Uterus (tissue), 2 donors: ENCODE data around the gene GH1.

ENCODE experiments used
- POLR2A ChIP-seq, 2 donors: fragments of 450-650 bp; IDR thresholded peaks; one replicate each; pipeline ENCODE4 v1.6.1; 2016; ENCODE audit warnings: antibody characterized with exemption in 2 of 2, mild to moderate bottlenecking in 1 of 2, moderate library complexity in 1 of 2
- TF ChIP-seq, protein P1 (sequence below), 4 experiments: fragments of 200-600 bp in 2 of 4; fragments of 450-650 bp in 2 of 4; sonication (generic) in 2 of 4; IDR thresholded peaks; one replicate each; pipeline ENCODE4 v1.5.1; 2016 to 2019; ENCODE audit warnings: antibody characterized with exemption in 4 of 4, mild to moderate bottlenecking in 2 of 4, moderate library complexity in 1 of 4

DNA sequence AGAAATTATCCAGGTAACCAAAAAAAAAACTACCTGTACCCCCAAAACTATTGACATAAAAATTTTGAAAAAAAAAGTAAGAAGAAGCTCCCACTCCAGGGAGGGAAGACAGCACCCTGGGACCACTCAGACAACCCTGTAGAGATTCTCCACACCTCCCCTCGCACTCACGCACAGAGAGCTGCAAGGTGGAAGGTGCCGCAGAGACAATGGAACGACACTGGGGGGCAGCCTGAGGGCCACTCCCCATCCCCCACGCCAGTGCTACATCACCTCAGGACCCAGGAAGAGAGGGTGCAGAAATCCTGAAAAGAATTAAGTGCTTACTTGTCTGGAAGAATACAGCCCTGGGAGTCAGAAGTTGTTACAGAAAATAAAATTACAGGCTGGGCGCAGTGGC is 18.7 kb upstream of the GH1 start:
- TF ChIP-seq, protein P1, sequence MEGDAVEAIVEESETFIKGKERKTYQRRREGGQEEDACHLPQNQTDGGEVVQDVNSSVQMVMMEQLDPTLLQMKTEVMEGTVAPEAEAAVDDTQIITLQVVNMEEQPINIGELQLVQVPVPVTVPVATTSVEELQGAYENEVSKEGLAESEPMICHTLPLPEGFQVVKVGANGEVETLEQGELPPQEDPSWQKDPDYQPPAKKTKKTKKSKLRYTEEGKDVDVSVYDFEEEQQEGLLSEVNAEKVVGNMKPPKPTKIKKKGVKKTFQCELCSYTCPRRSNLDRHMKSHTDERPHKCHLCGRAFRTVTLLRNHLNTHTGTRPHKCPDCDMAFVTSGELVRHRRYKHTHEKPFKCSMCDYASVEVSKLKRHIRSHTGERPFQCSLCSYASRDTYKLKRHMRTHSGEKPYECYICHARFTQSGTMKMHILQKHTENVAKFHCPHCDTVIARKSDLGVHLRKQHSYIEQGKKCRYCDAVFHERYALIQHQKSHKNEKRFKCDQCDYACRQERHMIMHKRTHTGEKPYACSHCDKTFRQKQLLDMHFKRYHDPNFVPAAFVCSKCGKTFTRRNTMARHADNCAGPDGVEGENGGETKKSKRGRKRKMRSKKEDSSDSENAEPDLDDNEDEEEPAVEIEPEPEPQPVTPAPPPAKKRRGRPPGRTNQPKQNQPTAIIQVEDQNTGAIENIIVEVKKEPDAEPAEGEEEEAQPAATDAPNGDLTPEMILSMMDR (IDR thresholded peaks at IDR 0.05): no peak
- TF ChIP-seq POLR2A (IDR thresholded peaks at IDR 0.05): no peak
